ENCODE measurements around the gene TMEM213. TPM values are rescaled to one million over a fixed set of nuclear protein-coding genes. Genes with fewer than 3 reads are reported as not detected.

Gene TMEM213, protein sequence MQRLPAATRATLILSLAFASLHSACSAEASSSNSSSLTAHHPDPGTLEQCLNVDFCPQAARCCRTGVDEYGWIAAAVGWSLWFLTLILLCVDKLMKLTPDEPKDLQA
- total RNA-seq = 1.9 TPM
- long read RNA-seq, full-length matches to known transcripts = 1 of 3 reads
- long read RNA-seq, partial matches to known transcripts = 0 of 3 reads
- long read RNA-seq, other reads (novel, unspliced or antisense) = 2 of 3 reads

GRCh38 chr7:138797715-138798320, at the start of gene TMEM213, which contains the start of gene ATP6V0A4:
TMEM213 (plus strand) TSS chr7:138797994; CDS start chr7:138798105, 111 bp downstream.
ATP6V0A4 (minus strand) TSS chr7:138798196; CDS start chr7:138771247, 26,949 bp downstream.
- Histone ChIP-seq H3K27ac (no peak within 1 kb of the TSS), H3K4me1 (no peaks in the 10 kb centered on the region), H3K36me3 (no peaks in the 10 kb centered on the region), H3K4me3 (no peak within 1 kb of the TSS), H3K27me3 (ENCODE audit: low read depth) (no peaks in the 10 kb centered on the region), H3K9me3 (no peaks in the 10 kb centered on the region)
- TF ChIP-seq CTCF (IDR thresholded peaks at IDR 0.05) = no peak
- intact Hi-C loops (cut with DNase I) = no loop called here
- DNase-seq (peak; percentile 57), ATAC-seq (peak; percentile 74 to 80)

- H3K9me3 ChIP-seq = no peaks in the 10 kb centered on the region
- no peak for DNase-seq
- peaks cover 4% of the 10 kb centered on the region for H3K4me1 ChIP-seq
- no peaks in the 10 kb centered on the region for H3K36me3 ChIP-seq
- no peaks in the 10 kb centered on the region for H3K27me3 ChIP-seq (ENCODE audit: low read depth)
- intact Hi-C loops (cut with DNase I) = no loop called here
- no peak overlapping the region for H3K27ac ChIP-seq
- H3K4me3 ChIP-seq = no peak overlapping the region
- no peak for TF ChIP-seq CTCF (IDR thresholded peaks at IDR 0.05)
- ATAC-seq = no peak
These were observed 49.1 kb upstream of the TMEM213 start for GRCh38 chr7:138748666-138749065.

DNA sequence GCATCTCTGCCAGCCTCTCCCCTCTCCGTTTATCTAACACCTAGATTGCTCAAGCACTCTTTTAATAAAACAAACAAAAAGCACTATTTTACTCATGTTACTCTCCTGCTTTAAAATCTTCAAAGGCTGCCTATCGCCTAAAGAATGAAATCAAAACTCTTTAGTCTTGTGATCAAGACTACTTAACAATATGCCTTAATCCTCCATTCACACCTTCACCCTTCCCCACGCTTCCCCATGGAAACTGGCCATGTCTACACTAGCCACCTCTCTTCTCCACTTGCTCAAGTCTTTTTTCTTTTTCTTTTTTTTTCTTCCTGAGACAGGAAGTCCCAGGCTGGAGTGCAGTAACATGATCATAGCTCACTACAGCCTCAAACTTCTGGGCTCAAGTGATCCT, 47.8 kb upstream of the TMEM213 start:
- intact Hi-C loops (cut with DNase I) = no loop called here
- Histone ChIP-seq H3K27me3 (ENCODE audit: low read depth) (no peaks in the 10 kb centered on the region), H3K4me1 (peaks cover 7% of the 10 kb centered on the region), H3K9me3 (no peaks in the 10 kb centered on the region), H3K27ac (no peak overlapping the region), H3K36me3 (no peaks in the 10 kb centered on the region), H3K4me3 (no peak overlapping the region)
- ATAC-seq (no peak), DNase-seq (no peak)
- no peak for TF ChIP-seq CTCF (IDR thresholded peaks at IDR 0.05)

DNA sequence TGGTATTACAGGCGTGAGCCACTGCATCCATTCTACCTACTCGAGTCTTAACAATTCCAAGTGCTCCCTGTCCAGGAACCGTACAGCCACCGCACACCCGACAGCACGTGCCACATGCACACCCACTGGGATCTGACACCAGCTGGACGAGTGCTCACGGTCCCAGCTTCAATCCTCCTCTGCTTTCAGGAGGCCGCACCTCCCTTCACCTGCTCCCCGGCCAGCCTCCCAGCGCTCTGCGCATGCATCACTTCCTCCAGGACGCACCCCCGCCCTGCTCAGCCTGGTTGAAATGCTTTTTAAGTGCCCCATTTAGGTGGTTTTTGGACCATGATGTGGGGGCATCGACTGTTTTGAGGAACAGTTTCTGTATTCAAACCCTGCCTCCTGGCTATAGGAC, 47.3 kb upstream of the TMEM213 start:
- intact Hi-C loops (cut with DNase I) = no loop called here
- no peaks in the 10 kb centered on the region for H3K27me3 ChIP-seq (ENCODE audit: low read depth)
- DNase-seq (no peak), ATAC-seq (no peak)
- no peak for TF ChIP-seq CTCF (IDR thresholded peaks at IDR 0.05)
- no peaks in the 10 kb centered on the region for H3K9me3 ChIP-seq
- H3K4me1 ChIP-seq = peaks cover 7% of the 10 kb centered on the region
- H3K36me3 ChIP-seq = no peaks in the 10 kb centered on the region
- H3K4me3 ChIP-seq = no peak overlapping the region
- H3K27ac ChIP-seq = no peak overlapping the region

- H3K27ac ChIP-seq = no peak overlapping the region
- ATAC-seq (no peak), DNase-seq (no peak)
- no peaks in the 10 kb centered on the region for H3K36me3 ChIP-seq
- H3K27me3 ChIP-seq (ENCODE audit: low read depth) = no peaks in the 10 kb centered on the region
- H3K9me3 ChIP-seq = no peaks in the 10 kb centered on the region
- TF ChIP-seq CTCF (IDR thresholded peaks at IDR 0.05) = no peak
- intact Hi-C loops (cut with DNase I) = no loop called here
- H3K4me1 ChIP-seq = peaks cover 7% of the 10 kb centered on the region
- H3K4me3 ChIP-seq = no peak overlapping the region
These were observed 46.8 kb upstream of the TMEM213 start for GRCh38 chr7:138750901-138751464.

Data from lower lobe of right lung (tissue), 2 donors.